ENCODE measurements around the gene MGRN1. TPM values are rescaled to one million over a fixed set of nuclear protein-coding genes. Genes with fewer than 3 reads are reported as not detected.

The MGRN1 gene
- total RNA-seq, 1 experiment from 2014 or later = 31.3 TPM

- no peak for DNase-seq (ENCODE audit: low spot score)
Observed at GRCh38 chr16:4652561-4652960, 27.9 kb downstream of the MGRN1 start.

GRCh38 chr16:4654011-4654963 lies 29.7 kb downstream of the MGRN1 start:
- peak; percentile 84 for DNase-seq (ENCODE audit: low spot score)

GRCh38 chr16:4654964-4655590 lies 30.5 kb downstream of the MGRN1 start:
- DNase-seq (ENCODE audit: low spot score) = no peak

- no peak for DNase-seq (ENCODE audit: low spot score)
Observed at GRCh38 chr16:4655801-4656200, 31.2 kb downstream of the MGRN1 start.

- DNase-seq (ENCODE audit: low spot score) = no peak
Observed at GRCh38 chr16:4656221-4656620, 31.6 kb downstream of the MGRN1 start.

DNA sequence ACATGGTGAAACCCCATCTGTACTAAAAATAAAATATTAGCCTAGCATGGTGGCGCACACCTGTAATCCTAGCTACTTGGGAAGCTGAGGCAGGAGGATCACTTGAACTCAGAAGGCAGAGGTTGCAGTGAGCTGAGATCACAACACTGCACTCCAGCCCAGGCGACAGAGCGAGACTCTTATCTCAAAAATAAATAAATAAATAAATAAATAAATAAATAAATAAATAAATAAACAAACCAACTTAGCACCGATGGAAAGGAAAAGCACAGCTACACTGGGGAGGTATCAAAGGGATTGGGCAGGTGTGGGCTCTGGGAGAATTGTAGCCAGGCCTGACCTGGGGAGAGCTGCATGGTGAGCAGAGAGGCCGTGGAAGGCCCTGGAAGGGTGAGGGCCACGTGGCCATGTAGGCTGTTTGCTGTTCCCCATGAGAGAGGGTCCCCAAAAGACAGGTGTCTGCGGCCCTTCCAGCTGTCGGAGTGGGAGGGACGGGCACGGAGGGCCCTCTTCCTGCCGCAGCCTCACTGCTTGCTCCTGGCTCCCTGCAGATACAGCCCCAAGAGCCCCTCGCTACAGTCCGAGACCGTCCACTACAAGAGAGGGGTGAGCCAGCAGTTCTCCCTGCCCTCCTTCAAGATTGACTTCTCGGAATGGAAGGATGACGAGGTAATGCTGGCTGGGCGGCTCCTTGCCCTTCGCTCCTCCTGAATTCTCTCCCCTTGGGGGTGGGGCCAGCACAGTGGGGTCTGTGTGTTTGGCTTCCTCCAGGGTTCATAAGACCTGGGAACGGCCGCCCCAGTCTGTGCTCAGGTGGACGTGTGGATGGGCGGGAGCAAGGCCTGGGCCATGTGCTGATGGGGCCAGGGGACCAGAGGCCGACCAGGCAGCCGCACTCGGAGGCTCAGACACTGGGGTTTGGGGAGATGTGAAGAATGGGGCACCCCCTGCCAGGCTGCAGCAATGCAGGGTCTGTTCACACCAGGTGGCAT lies 32.4 kb downstream of the MGRN1 start:
- DNase-seq (ENCODE audit: low spot score) = no peak

GRCh38 chr16:4659363-4660353 lies 35.0 kb downstream of the MGRN1 start:
- no peak for DNase-seq (ENCODE audit: low spot score)

DNA sequence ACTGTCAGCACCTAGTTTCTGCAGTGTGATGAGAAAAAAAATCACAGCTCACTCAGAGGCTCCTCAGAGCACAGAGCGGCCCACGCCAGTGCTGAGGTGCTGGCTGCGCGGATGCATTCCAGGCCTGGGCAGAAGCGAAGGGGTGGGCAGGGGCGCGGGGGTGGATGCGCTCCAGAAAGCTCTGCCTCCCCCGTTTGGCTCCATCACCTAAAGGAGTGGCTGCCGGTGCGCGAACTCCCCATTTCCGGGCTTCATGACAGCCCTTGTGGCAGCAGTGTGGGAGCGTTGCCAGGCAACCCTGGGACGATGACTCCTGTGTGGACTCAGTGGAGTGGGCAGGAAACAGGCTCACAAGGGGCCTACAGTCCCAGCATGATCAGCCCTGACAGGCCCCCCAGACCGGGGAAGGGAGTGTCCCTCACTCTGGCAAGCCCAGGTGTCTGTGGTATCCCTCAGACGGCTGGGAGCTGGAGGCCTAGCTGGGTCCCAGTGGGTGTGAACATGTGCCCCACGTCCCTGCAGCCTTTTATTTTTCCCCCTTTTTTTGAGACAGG lies 35.9 kb downstream of the MGRN1 start:
- peak; percentile 61 for DNase-seq (ENCODE audit: low spot score)

DNA sequence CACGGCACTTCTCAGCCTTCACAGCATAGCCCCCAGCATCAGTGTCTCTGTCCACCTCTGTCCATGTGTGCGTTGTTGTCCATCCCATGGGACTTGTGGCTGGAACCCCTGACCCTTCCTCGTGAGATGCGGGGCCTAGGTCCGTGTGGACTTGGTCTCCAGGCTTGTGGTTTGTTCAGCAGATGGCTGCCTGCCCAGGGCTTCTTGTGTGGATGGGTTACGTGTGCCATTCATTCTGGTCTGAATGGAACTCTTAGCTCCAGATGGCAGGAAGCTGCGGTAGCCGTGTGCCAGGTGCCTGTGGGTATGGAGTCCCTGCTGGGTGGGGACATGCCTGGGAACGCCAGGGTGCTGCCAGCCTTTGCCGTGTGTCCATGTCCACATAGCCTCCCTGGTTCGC lies 37.0 kb downstream of the MGRN1 start:
- peak; percentile 26 for DNase-seq (ENCODE audit: low spot score)

GRCh38 chr16:4663465-4663776 lies 38.8 kb downstream of the MGRN1 start:
- no peak for DNase-seq (ENCODE audit: low spot score)

DNA sequence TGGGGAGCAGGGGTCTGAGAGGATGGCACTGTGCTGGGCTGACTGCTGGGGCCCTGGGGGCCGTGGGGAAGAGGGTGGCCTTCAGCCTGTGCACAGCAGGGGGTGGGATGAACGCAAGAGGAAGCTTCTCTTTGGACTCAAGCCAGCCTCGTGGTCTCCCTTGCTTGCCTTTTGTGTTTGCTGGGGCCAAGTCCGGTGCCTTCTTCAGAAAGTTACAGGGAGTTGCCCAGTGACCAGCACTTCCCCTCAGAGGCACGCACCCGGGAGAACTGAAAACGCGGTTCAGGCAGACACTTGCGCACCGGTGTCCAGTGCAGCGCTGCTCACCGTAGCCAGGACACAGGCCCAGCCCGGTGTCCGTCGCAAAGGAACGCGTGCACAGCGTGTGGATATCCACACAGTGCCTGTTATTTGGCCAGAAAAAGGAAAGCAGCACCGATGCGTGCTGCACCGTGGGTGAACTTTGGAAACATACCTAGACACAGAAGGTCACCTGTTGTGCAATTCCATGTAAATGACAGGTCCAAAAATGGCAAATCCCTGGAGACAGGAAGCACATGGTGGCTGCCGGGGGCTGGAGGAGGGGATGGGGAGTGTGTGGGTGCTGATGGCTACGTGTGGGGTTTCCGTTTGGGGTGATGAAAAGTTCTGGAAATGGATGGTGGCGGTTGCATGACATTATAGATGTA lies 39.3 kb downstream of the MGRN1 start:
- DNase-seq (ENCODE audit: low spot score) = peak; percentile 19

DNA sequence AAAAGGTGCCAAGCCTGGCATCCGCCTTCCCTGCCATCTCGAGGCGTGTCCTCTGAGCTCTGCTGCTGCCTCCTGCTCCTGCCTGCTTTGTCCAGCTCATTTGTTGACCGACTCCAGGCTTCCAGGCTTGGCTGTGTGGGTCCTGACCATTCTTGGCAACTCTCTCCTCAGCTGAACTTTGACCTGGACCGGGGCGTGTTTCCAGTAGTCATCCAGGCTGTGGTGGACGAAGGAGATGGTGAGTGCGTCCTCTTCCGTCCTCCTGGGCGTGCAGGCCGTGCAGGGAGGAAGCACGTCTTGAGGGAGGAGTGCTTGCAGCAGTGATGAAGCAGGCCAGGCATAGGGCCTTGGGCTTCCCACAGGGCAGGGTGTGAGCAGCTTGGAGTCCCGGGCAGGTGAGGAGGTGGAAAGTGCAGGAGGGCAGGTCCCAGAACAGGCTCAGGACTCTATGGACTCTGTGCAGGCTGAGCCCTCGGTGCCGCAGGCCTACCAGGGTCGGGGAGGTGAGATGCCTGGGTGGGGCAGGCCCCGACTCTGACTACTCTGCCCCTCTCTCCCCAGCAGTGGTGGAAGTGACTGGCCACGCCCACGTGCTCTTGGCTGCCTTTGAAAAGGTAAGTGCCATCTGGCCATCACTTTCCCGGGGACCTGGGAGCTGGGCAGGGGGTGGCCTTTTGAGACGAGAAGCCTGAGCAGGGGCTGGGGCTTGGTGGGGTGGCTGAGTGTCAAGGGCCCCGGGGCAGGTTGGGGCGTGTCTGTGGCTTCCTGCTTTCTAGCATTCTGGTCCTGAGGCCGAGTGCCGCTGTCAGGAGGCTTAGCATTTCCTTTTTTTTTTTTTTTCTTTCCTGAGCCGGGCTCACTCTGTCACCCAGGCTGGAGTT lies 40.2 kb downstream of the MGRN1 start:
- peak; percentile 76 for DNase-seq (ENCODE audit: low spot score)

DNA sequence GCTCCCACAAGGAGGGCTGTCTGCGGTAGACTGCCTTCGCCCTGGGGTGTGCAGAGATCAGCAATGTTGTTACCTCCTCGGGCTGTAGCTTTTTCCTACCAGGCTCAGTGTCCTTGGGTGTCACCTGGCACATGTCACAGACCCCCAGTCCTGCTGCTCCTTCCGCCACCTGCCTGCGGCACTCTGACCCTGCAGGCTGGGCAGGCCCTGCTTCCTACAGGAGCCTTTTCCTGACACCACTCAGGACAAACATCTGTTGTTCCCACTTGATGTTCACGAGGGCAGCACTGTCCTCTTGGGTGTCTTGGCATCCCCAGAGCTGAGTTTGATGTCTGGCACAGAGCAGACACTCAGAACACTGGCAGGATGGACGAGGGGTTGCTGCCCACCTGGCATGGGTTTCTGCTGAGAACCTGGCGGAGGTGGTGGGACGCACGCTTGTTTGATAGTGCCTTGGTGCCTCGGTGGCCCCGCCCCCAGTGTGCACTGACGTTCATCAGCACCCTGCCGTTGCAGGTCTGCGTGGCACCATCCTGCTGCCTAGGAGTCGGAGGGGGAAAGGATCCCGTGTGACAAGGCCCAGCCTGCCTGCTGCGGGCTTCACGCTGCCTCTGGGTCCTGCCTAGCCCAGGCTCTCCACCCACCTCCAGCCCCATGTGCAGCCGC lies 42.0 kb downstream of the MGRN1 start:
- DNase-seq (ENCODE audit: low spot score) = no peak

DNA sequence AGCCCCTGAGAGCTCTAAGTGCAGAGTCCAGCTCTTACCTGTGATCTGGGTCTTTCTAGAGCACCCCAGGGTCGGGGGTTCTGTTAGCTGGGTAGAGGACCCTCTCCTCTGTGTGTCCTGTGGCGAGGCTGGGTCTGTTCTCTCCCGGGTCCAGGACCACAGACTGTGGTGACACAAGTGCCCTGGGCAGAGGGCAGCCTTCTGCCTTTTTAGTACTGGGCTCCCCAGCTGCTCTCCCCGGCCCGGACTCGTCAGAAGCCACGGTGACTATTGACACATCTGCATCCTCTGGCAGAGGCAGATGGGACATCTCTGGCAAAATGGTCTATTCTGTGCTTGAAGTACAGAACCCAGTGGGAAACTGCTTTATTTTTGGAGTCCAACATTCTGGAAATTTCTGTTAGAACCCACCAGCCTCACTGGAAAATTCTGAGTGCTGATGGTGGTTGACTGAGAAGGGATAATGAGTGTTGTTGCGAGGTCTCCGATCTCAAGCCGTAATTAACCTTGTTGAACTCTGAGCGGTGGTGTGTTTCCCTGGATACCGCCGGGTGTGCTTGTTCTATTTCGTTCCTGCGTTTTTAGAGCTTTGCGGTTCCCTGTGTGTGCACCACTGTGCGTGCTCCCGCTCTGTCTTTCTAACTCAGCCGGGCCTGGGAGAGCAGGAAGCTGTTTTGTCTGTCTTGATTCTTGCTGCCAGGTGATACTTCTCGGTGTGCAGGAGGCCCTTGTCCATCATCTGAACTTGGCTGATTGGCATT lies 42.8 kb downstream of the MGRN1 start:
- DNase-seq (ENCODE audit: low spot score) = no peak

- DNase-seq (ENCODE audit: low spot score) = no peak
Observed at GRCh38 chr16:4668313-4668960, 43.8 kb downstream of the MGRN1 start.

GRCh38 chr16:4673387-4674046 lies 48.9 kb downstream of the MGRN1 start:
- no peak for DNase-seq (ENCODE audit: low spot score)

Measured in HT-29 (cell line).